ENCODE results near the gene ANXA11.

- no peak for TF ChIP-seq CTCF (IDR thresholded peaks at IDR 0.05; ENCODE audit: poor library complexity)
- no peak for TF ChIP-seq EZH2phosphoT487 (IDR thresholded peaks at IDR 0.05; ENCODE audit: low read depth, severe bottlenecking, unreplicated experiment)
- TF ChIP-seq EZH2 (IDR thresholded peaks at IDR 0.05; ENCODE audit: borderline replicate concordance), result no peak
Measured at GRCh38 chr10:80122746-80123145, 82.6 kb downstream of the ANXA11 start.

Measured in hepatocyte (in vitro differentiated cells).